PC-3 (cell line): Measurements from ENCODE around the gene FBXW4.

Experiments
- EZH2phosphoT487 ChIP-seq: fragments of 300-600 bp; sonication (generic); IDR thresholded peaks from 2 replicates; pipeline ENCODE4 v1.6.1; 2018; ENCODE audit warnings: mild to moderate bottlenecking, antibody characterized with exemption, low read length, borderline replicate concordance
- TF ChIP-seq, protein P1 (sequence below): fragments of 300-600 bp; sonication (generic); conservative IDR thresholded peaks from 2 replicates; pipeline ENCODE4 v1.5.1; 2017; ENCODE audit warnings: antibody characterized with exemption, low read depth, mild to moderate bottlenecking, low read length

- no peak for TF ChIP-seq EZH2phosphoT487
- TF ChIP-seq, protein P1, sequence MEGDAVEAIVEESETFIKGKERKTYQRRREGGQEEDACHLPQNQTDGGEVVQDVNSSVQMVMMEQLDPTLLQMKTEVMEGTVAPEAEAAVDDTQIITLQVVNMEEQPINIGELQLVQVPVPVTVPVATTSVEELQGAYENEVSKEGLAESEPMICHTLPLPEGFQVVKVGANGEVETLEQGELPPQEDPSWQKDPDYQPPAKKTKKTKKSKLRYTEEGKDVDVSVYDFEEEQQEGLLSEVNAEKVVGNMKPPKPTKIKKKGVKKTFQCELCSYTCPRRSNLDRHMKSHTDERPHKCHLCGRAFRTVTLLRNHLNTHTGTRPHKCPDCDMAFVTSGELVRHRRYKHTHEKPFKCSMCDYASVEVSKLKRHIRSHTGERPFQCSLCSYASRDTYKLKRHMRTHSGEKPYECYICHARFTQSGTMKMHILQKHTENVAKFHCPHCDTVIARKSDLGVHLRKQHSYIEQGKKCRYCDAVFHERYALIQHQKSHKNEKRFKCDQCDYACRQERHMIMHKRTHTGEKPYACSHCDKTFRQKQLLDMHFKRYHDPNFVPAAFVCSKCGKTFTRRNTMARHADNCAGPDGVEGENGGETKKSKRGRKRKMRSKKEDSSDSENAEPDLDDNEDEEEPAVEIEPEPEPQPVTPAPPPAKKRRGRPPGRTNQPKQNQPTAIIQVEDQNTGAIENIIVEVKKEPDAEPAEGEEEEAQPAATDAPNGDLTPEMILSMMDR, result no peak
These were observed 12.7 kb downstream of the FBXW4 start for GRCh38 chr10:101682172-101682825.
